GM23338 (cell line): ENCODE results near the gene ULK3. TPM values are rescaled to one million over a fixed set of nuclear protein-coding genes. Genes with fewer than 3 reads are reported as not detected.

ENCODE experiments used
- ATAC-seq: fragments of 200-7000 bp; cut with Tn5 transposase; 3 replicates; pipeline ENCODE4 v1.9.1; 2020
- DNase-seq: peaks from one replicate; pipeline ENCODE4 v3.0.0-alpha.2; 2015; ENCODE audit warnings: low spot score
- H2AFZ ChIP-seq: fragments of 200-600 bp; sonication (generic); 2 replicates; pipeline ENCODE4 v1.8.0; 2016; ENCODE audit warnings: antibody characterized with exemption, mild to moderate bottlenecking, moderate library complexity
- H3F3A ChIP-seq: fragments of 200-600 bp; sonication (generic); replicated peaks from 2 replicates; pipeline ENCODE4 v1.8.0; 2017; ENCODE audit warnings: antibody characterized with exemption, mixed run types, low read depth
- H3K27ac ChIP-seq: fragments of 200-600 bp; sonication (generic); 2 replicates; pipeline ENCODE4 v1.6.1; 2016; ENCODE audit warnings: low read depth
- H3K27me3 ChIP-seq: fragments of 200-600 bp; sonication (generic); 2 replicates; pipeline ENCODE4 v1.8.0; 2016; ENCODE audit warnings: mild to moderate bottlenecking, mixed run types, moderate library complexity; ENCODE audit not compliant: insufficient read depth
- H3K36me3 ChIP-seq: fragments of 200-600 bp; sonication (generic); 2 replicates; pipeline ENCODE4 v1.8.0; 2016; ENCODE audit warnings: mild to moderate bottlenecking; ENCODE audit not compliant: insufficient read depth
- H3K4me1 ChIP-seq: fragments of 200-600 bp; sonication (generic); 2 replicates; pipeline ENCODE4 v1.8.0; 2016; ENCODE audit warnings: mild to moderate bottlenecking, moderate library complexity; ENCODE audit not compliant: insufficient read depth
- H3K4me2 ChIP-seq: fragments of 200-600 bp; sonication (generic); 2 replicates; pipeline ENCODE4 v1.7.1; 2017; ENCODE audit warnings: mixed run types
- H3K4me3 ChIP-seq: fragments of 200-600 bp; sonication (generic); 2 replicates; pipeline ENCODE4 v1.6.1; 2016; ENCODE audit warnings: mixed run types
- H3K79me2 ChIP-seq: fragments of 200-600 bp; sonication (generic); replicated peaks from 2 replicates; pipeline ENCODE4 v1.8.0; 2017; ENCODE audit warnings: mild to moderate bottlenecking; ENCODE audit not compliant: insufficient read depth
- H3K9me2 ChIP-seq: fragments of 200-600 bp; sonication (generic); 2 replicates; pipeline ENCODE4 v1.8.0; 2017; ENCODE audit not compliant: insufficient read depth
- H4K20me1 ChIP-seq: fragments of 200-600 bp; sonication (generic); replicated peaks from 2 replicates; pipeline ENCODE4 v1.8.0; 2017; ENCODE audit warnings: mild to moderate bottlenecking; ENCODE audit not compliant: insufficient read depth
- H3K27ac Mint-ChIP-seq: 2 replicates; pipeline ENCODE4 v1.8.0; 2020; ENCODE audit warnings: inconsistent platforms, mild to moderate bottlenecking, moderate library complexity, mixed read lengths
- H3K27me3 Mint-ChIP-seq: 3 replicates; pipeline ENCODE4 v1.8.0; 2022; ENCODE audit warnings: low read depth, mild to moderate bottlenecking, moderate library complexity, mixed read lengths, inconsistent platforms; ENCODE audit not compliant: insufficient read depth, poor library complexity
- H3K36me3 Mint-ChIP-seq: 3 replicates; pipeline ENCODE4 v1.8.0; 2021; ENCODE audit warnings: low read depth, mild to moderate bottlenecking, inconsistent platforms, moderate library complexity, mixed read lengths
- H3K4me1 Mint-ChIP-seq: 3 replicates; pipeline ENCODE4 v1.8.0; 2020; ENCODE audit warnings: mild to moderate bottlenecking, inconsistent platforms, mixed read lengths
- H3K4me3 Mint-ChIP-seq: 3 replicates; pipeline ENCODE4 v1.8.0; 2021; ENCODE audit warnings: moderate library complexity, mild to moderate bottlenecking, inconsistent platforms, mixed read lengths
- H3K9me3 Mint-ChIP-seq: 3 replicates; pipeline ENCODE4 v1.8.0; 2020; ENCODE audit warnings: moderate library complexity, mild to moderate bottlenecking, inconsistent platforms, mixed read lengths
- CREB1 ChIP-seq: fragments of 250-450 bp; sonication (Bioruptor Pico); IDR thresholded peaks from 2 replicates; pipeline ENCODE4 v1.5.0; 2020; ENCODE audit warnings: low read depth, mild to moderate bottlenecking, moderate library complexity
- EZH2phosphoT487 ChIP-seq: fragments of 200-600 bp; sonication (generic); IDR thresholded peaks from one replicate; pipeline ENCODE4 v1.8.1; 2018; ENCODE audit warnings: antibody characterized with exemption; ENCODE audit not compliant: unreplicated experiment
- JUNB ChIP-seq: IDR thresholded peaks from one replicate; pipeline ENCODE4 v1.6.1; 2016; ENCODE audit warnings: antibody characterized with exemption; ENCODE audit not compliant: unreplicated experiment
- NANOG ChIP-seq: IDR thresholded peaks from 2 replicates; pipeline ENCODE4 v1.6.1; 2016; ENCODE audit warnings: antibody characterized with exemption, borderline replicate concordance
- STAT1 ChIP-seq: IDR thresholded peaks from one replicate; pipeline ENCODE4 v1.6.1; 2016; ENCODE audit warnings: antibody characterized with exemption; ENCODE audit not compliant: unreplicated experiment
- ZNF114 ChIP-seq: fragments of 250-450 bp; sonication (Bioruptor Pico); IDR thresholded peaks from 2 replicates; pipeline ENCODE4 v1.5.0; 2020; ENCODE audit warnings: mild to moderate bottlenecking, moderate library complexity
- polyA plus RNA-seq: library from polyadenylated mRNA; unstranded; fragments of >200 nt; fragmentation: Nextera tagmentation; extraction: Ambion mirVana; gene quantifications from 2 replicates; pipeline ENCODE4 v1.2.1, GENCODE V29; 2016
- total RNA-seq: library from RNA; depleted of rRNA; stranded (reverse); fragments of >200 nt; shearing (Covaris generic); gene quantifications from 2 replicates; pipeline ENCODE4 v1.2.3, GENCODE V29; 2014
- TF ChIP-seq, protein P1 (sequence below): IDR thresholded peaks from one replicate; pipeline ENCODE4 v1.6.1; 2018; ENCODE audit warnings: antibody characterized with exemption; ENCODE audit not compliant: unreplicated experiment
- TF ChIP-seq, protein P2 (sequence below): fragments of 250-450 bp; sonication (Bioruptor Pico); IDR thresholded peaks from 2 replicates; pipeline ENCODE4 v1.5.0; 2020; ENCODE audit warnings: mild to moderate bottlenecking, moderate library complexity

Gene ULK3
- total and polyA plus RNA-seq, 2 experiments from 2014 or later = 20.3 to 35.4 TPM

DNA sequence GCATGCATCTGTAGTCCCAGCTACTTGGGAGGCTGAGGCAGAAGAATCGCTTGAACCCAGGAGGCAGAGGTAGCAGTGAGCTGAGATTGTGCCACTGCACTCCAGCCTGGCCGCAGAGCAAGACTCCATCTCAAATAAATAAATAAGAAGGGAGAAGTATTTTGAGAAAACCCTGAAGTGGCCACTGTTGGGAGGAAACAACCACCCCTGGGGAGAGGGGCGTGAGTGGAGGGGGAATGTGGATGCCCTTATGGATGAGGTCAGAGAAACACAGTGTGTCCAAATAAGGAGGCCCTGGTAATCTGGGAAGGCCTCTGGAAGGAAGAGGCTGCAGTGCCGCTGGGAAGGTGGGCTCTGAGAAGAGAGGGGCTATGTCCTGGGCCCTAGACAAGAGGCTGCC lies 20.7 kb downstream of the ULK3 start:
- Histone ChIP-seq H3F3A (peaks cover 2% of the 10 kb centered on the region; the same call in 1 of the 2 replicates), H3K9me2 (no peaks in the 10 kb centered on the region), H3K36me3 (no peaks in the 10 kb centered on the region), H3K4me3 (no peak overlapping the region), H3K79me2 (no peaks in the 10 kb centered on the region), H3K4me1 (peaks cover 6% of the 10 kb centered on the region; the same call in 1 of the 2 replicates), H4K20me1 (no peaks in the 10 kb centered on the region), H3K27ac (no peak overlapping the region), H3K4me2 (no peak overlapping the region), H2AFZ (no peak overlapping the region), H3K27me3 (peaks cover 26% of the 10 kb centered on the region)
- no peak overlapping the region for H3K27ac Mint-ChIP-seq
- TF ChIP-seq JUNB (no peak), EZH2phosphoT487 (no peak), NANOG (no peak)
- TF ChIP-seq, protein P1, sequence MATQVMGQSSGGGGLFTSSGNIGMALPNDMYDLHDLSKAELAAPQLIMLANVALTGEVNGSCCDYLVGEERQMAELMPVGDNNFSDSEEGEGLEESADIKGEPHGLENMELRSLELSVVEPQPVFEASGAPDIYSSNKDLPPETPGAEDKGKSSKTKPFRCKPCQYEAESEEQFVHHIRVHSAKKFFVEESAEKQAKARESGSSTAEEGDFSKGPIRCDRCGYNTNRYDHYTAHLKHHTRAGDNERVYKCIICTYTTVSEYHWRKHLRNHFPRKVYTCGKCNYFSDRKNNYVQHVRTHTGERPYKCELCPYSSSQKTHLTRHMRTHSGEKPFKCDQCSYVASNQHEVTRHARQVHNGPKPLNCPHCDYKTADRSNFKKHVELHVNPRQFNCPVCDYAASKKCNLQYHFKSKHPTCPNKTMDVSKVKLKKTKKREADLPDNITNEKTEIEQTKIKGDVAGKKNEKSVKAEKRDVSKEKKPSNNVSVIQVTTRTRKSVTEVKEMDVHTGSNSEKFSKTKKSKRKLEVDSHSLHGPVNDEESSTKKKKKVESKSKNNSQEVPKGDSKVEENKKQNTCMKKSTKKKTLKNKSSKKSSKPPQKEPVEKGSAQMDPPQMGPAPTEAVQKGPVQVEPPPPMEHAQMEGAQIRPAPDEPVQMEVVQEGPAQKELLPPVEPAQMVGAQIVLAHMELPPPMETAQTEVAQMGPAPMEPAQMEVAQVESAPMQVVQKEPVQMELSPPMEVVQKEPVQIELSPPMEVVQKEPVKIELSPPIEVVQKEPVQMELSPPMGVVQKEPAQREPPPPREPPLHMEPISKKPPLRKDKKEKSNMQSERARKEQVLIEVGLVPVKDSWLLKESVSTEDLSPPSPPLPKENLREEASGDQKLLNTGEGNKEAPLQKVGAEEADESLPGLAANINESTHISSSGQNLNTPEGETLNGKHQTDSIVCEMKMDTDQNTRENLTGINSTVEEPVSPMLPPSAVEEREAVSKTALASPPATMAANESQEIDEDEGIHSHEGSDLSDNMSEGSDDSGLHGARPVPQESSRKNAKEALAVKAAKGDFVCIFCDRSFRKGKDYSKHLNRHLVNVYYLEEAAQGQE = no peak
- H3K4me3 Mint-ChIP-seq = no peak overlapping the region
- no peak for DNase-seq
- H3K9me3 Mint-ChIP-seq = no peaks in the 10 kb centered on the region
- no peak for ATAC-seq
- H3K36me3 Mint-ChIP-seq = no peaks in the 10 kb centered on the region
- peaks cover 26% of the 10 kb centered on the region for H3K4me1 Mint-ChIP-seq
- H3K27me3 Mint-ChIP-seq = peaks cover 39% of the 10 kb centered on the region

GRCh38 chr15:74821790-74822158 lies 21.2 kb downstream of the ULK3 start:
- peaks cover 6% of the 10 kb centered on the region; the same call in 1 of the 2 replicates for H3K4me1 ChIP-seq
- H3K27ac Mint-ChIP-seq = no peak overlapping the region
- DNase-seq = no peak
- peaks cover 26% of the 10 kb centered on the region for H3K4me1 Mint-ChIP-seq
- peaks cover 2% of the 10 kb centered on the region; the same call in 1 of the 2 replicates for H3F3A ChIP-seq
- no peaks in the 10 kb centered on the region for H3K9me2 ChIP-seq
- H3K27ac ChIP-seq = no peak overlapping the region
- no peaks in the 10 kb centered on the region for H3K9me3 Mint-ChIP-seq
- H2AFZ ChIP-seq = no peak overlapping the region
- no peaks in the 10 kb centered on the region for H3K36me3 Mint-ChIP-seq
- peaks cover 35% of the 10 kb centered on the region for H3K27me3 Mint-ChIP-seq
- H3K79me2 ChIP-seq = no peaks in the 10 kb centered on the region
- ATAC-seq = no peak
- H3K4me3 ChIP-seq = no peak overlapping the region
- H3K4me2 ChIP-seq = no peak overlapping the region
- no peaks in the 10 kb centered on the region for H4K20me1 ChIP-seq
- H3K27me3 ChIP-seq = peaks cover 21% of the 10 kb centered on the region
- no peaks in the 10 kb centered on the region for H3K36me3 ChIP-seq
- H3K4me3 Mint-ChIP-seq = no peak overlapping the region
- TF ChIP-seq, protein P2, sequence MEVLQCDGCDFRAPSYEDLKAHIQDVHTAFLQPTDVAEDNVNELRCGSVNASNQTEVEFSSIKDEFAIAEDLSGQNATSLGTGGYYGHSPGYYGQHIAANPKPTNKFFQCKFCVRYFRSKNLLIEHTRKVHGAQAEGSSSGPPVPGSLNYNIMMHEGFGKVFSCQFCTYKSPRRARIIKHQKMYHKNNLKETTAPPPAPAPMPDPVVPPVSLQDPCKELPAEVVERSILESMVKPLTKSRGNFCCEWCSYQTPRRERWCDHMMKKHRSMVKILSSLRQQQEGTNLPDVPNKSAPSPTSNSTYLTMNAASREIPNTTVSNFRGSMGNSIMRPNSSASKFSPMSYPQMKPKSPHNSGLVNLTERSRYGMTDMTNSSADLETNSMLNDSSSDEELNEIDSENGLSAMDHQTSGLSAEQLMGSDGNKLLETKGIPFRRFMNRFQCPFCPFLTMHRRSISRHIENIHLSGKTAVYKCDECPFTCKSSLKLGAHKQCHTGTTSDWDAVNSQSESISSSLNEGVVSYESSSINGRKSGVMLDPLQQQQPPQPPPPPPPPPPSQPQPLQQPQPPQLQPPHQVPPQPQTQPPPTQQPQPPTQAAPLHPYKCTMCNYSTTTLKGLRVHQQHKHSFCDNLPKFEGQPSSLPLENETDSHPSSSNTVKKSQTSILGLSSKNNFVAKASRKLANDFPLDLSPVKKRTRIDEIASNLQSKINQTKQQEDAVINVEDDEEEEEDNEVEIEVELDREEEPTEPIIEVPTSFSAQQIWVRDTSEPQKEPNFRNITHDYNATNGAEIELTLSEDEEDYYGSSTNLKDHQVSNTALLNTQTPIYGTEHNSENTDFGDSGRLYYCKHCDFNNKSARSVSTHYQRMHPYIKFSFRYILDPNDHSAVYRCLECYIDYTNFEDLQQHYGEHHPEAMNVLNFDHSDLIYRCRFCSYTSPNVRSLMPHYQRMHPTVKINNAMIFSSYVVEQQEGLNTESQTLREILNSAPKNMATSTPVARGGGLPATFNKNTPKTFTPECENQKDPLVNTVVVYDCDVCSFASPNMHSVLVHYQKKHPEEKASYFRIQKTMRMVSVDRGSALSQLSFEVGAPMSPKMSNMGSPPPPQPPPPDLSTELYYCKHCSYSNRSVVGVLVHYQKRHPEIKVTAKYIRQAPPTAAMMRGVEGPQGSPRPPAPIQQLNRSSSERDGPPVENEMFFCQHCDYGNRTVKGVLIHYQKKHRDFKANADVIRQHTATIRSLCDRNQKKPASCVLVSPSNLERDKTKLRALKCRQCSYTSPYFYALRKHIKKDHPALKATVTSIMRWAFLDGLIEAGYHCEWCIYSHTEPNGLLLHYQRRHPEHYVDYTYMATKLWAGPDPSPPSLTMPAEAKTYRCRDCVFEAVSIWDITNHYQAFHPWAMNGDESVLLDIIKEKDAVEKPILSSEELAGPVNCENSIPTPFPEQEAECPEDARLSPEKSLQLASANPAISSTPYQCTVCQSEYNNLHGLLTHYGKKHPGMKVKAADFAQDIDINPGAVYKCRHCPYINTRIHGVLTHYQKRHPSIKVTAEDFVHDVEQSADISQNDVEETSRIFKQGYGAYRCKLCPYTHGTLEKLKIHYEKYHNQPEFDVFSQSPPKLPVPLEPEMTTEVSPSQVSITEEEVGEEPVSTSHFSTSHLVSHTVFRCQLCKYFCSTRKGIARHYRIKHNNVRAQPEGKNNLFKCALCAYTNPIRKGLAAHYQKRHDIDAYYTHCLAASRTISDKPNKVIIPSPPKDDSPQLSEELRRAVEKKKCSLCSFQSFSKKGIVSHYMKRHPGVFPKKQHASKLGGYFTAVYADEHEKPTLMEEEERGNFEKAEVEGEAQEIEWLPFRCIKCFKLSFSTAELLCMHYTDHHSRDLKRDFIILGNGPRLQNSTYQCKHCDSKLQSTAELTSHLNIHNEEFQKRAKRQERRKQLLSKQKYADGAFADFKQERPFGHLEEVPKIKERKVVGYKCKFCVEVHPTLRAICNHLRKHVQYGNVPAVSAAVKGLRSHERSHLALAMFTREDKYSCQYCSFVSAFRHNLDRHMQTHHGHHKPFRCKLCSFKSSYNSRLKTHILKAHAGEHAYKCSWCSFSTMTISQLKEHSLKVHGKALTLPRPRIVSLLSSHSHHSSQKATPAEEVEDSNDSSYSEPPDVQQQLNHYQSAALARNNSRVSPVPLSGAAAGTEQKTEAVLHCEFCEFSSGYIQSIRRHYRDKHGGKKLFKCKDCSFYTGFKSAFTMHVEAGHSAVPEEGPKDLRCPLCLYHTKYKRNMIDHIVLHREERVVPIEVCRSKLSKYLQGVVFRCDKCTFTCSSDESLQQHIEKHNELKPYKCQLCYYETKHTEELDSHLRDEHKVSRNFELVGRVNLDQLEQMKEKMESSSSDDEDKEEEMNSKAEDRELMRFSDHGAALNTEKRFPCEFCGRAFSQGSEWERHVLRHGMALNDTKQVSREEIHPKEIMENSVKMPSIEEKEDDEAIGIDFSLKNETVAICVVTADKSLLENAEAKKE (CRISPR knock-in tag) = no peak
- no peak for TF ChIP-seq ZNF114 (CRISPR knock-in tag)
- TF ChIP-seq, protein P1 = no peak
- no peak for TF ChIP-seq NANOG
- no peak for TF ChIP-seq STAT1
- no peak for TF ChIP-seq CREB1 (CRISPR knock-in tag)
- no peak for TF ChIP-seq EZH2phosphoT487
